Stimulated activated CD4-positive, alpha-beta T cell treated with anti-CD3 and anti-CD28 coated beads, Interleukin-1b, Interleukin-23, amount 100 ng/mL, for 4 hours (primary cell): ENCODE measurements around the gene MYO5C.
A peak's percentile ranks its signal among the peaks of the same experiment; 100 is the strongest.
"Not testable (repeated sequence)": the region's sequence is repeated elsewhere in the genome, so short reads cannot be mapped to it uniquely, and the experiment has no call there.

Experiments
- DNase-seq, 2 donors: peaks; one replicate each; pipeline ENCODE4 v3.0.0-alpha.2; 2020; ENCODE audit warnings: low read depth in 2 of 2

The MYO5C gene

DNA sequence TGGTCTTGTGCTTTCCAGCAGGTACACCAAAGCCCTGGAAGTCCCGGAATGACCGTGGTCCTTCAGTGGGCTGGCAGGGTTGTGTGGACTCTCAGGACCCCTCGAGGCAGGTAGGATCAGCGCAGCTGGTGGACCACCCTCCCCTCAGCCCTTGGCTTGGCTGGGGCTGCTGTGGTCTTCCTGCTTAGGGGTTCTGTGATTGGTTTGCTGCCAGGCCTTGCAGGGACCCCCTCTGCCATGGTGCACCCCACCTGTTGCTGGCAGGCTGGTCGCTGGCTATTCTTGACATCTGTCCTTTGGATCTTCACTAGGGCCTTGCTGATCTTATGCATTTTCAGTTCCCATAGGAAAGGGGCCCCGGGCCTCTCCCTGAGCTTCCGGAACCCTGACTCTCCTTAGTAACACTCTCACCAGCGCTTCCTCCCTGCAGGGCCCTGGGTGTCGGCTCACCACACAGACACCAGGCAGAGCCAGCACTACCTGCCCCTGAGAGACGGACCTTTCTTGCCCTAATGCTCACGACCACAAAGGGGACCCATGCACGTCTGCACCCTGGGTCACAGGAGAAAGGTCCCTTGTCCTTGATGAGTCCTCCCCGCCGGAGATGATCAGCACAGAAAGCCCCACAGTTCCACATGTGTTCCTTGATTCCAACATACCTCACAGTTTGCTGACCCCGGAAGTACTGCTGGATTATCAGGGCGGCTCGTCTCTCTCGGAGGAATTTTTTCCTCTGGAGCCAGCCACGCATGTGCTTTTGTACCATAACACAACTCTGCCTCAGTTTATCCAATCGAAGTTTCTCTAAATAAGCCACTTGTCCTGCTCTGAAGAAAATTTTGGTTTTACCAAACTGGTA is 51.7 kb downstream of the MYO5C start:
- no peak for DNase-seq

DNA sequence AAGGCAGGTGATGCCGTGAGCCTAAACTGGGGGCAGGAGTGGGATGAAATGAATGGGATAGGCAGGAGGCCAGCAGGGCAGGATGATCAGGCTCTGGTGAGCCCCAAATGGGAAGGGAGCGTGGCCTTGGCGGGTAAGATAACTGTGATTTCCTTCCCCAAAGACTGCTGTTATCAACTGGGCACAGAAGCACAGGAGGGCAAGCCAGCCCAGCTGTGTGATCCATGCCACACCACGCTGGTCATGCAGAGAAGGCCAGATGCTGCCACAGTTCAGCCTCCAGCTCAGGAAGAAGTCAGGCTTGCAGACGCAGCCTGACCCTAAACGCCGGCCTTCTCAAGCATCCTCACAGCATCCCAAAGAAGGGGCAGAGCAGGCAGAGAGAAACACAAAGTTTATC is 52.3 kb downstream of the MYO5C start:
- DNase-seq = no peak

DNA sequence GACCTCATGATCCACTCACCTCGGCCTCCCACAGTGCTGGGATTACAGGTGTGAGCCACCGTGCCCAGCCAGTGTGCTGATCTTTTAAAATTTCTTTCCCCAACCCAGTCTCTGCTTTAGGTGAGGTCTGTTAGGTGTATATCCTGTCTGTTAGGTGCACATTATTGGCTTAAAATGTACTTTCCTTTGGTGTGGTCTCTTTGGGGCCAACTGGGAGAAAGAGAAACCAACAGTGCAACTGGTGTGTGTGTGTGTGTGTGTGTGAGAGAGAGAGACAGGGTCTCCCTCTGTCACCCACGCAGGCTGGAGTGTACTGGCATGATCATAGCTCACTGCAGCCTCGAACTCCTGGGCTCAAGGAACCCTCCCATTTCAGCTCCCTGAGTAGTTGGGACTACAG is 54.1 kb downstream of the MYO5C start:
- DNase-seq = no peak

DNA sequence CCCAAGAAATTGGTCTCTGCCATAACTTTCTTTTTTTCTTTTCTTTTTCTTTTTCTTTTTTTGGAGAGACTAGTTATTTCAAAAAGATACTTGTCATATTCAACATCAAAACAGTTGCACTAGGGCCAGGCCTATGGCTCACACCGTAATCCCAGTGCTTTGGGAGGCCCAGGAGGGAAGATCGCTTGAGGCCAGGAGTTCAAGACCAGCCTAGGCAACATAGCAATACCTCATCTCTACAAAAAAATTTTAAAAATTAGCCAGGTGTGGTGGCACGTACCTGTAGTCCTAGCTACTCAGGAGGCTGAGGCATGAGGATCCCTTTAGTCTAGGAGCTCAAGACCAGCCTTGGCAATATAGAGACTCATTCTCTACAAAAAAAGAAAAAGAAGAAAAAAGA is 55.4 kb downstream of the MYO5C start:
- DNase-seq = no peak

DNA sequence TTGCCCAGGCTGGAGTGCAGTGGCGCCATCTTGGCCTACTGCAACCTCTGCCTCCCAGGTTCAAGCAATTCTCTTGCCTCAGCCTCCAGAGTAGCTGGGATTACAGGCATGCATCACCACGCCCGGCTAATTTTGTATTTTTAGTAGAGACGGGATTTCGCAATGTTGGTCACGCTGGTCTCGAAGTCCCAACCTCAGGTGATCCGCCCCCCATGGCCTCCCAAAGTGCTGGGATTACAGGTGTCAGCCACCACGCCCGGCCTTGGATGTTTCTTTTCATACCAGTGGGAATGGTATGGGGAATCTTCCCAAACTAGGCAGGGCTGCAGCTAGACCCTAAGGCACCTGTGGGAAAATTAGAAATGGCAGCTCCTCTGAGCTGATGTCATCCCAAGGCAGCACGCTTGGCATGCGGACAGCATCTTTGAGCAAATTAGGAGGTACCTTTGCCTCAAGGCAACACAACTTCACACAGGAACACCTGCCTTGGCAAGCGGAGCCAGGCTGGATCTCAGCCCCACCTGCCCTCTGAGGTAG is 56.5 kb downstream of the MYO5C start:
- DNase-seq = not testable (repeated sequence)

DNA sequence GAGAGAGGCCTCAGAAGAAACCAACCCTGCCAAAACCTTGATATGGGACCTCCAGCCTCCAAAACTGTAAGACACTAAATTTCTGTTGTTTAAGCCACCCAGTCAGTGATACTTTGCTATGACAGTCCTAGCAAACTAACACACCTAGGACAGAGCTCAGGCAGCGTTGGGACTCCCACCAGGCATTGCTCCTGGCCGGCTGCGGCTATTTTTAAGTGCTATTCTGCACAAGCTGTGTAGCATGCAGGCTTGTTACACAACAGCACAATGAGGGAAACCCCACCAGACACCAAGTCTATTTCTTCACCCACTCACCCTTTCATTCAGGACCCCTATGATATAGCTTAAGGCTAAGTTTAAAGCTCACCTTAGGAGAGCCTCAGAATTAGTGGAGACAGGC is 57.5 kb downstream of the MYO5C start:
- no peak for DNase-seq

DNA sequence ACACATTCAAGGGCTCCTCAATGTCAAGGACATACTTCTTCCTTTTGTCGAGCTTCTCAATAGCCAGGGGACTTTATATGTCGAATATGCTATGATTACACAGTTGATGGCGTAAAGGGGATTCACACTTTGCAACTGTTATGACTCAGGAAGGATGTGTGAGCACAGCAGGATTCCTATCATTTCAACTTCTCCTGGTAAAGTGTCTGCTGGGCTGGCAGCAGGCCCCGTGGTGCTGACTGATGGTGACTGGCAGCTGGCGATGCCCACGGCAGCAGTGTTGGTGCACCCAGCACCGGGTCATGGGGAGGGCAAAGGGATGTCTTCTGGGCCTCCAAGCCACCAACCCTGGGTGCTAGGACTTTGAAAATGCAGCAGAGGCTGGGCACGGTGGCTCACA is 59.6 kb downstream of the MYO5C start:
- DNase-seq = no peak

DNA sequence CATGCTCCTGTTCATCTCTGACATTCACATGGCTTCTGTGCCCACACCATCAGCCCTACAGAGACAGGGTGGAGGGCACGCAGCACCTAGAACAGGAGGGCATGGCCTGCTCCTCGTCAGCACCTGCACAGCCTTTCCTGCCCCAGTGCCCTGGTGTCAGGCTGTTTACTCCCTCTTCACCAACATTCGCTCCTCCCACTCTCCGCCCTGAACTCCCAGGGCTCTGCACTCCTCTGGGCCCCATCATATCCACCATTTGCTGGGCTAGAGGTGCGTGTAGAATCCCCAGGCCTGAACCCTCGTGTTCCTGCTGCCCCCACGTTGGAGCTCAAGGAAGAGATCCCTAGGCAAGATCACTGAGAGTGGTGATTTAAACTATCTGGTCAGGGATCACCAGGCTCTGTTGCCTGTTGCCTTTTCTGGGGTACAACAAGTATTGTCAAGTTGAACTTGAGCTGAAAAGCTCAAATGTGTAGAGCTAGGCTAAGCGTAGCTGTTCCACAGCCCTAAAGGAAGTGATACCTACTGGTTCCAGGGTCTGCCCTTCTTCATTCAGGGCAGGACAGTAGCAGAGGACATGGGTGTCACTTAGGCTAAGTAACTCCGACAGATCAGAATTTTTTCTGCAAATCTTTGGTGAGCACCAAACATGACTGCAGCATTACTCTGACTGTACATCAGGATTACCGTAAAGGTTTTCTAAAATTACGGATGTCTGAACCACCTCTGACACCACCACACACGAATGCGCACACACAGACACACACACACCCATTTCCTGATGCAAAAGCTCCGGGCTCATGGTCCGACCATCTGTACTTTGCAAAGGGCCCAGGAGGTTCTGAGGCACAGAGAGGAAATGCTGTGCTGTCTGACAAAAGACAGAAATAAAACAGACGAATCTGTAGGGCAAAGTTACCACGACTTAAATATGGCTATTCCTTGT is 60.7 kb downstream of the MYO5C start:
- DNase-seq = no peak

DNA sequence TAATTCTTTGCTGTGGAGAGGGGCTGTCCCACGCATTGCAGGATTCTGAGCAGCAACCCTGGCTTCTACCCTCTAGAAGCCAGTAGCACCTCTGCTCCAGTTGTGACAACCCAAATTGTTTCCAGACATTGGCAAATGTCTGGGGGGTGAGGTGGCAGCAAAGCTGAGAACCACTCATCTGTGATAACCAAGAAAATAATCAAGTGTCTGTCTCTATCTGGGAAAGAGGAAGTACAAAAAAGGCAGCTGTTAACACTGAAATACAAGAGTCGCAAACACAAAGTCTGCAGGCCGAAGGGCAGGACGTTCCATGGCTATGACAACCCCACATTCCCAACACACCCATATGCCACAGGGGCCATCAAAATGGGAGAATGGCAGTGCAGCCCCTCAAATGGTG is 62.2 kb downstream of the MYO5C start:
- DNase-seq = no peak

DNA sequence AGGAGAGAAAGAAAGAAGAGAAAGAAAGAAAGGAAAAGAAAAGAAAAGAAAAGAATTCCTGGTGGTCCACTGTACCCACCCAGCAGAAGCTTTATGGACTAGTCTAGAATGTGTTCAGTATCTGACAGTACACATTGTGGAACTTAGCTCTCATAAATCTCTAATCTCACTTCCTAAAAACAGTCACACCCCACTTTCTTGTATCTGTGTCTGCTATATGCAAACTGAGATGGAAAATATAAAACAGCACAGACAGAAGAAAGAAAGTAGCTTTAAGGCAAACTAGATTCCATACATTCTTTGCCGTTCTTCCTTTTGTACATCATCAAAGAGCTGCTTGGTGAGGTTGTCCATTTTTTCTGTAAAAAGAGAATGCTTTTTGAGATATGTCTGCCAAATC is 63.3 kb downstream of the MYO5C start:
- DNase-seq = no peak

DNA sequence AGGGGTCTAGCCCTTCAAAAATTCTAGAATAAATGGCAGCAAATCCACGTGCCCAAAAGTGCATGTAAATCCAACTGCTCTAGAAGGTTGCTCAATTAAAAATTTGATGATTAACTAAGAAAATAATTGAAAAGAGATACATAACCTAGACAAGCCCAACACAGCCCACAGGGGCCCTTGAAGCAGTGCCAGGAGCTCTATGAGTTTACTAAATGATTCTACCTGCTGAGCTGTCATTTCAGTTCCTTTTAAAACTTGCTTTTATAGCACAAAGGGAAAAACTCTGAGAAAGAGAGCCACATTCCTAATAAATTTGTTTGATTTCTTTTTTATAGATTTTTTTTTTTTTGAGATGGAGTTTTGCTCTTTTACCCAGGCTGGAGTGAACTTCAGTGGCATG is 65.5 kb downstream of the MYO5C start:
- no peak for DNase-seq

DNA sequence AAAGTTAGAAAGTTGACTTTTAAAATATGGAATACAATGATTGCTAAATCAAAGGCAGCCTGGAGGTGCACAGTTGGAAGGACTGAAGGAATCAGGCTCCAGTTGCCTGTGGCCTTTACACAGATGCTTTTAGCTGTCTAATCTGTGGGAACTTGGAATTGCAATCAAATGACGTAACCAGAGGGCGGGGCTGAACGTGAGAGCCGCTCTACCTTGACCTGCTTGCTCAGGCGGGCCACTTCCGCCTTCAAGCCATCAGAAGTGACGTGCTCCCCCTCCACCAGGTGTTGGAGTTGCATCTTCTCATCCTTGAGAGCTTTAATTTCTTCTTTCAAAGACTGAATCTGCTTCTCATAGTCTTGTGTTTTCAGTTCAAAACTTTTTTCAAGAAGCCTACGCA is 66.7 kb downstream of the MYO5C start:
- DNase-seq = no peak

DNA sequence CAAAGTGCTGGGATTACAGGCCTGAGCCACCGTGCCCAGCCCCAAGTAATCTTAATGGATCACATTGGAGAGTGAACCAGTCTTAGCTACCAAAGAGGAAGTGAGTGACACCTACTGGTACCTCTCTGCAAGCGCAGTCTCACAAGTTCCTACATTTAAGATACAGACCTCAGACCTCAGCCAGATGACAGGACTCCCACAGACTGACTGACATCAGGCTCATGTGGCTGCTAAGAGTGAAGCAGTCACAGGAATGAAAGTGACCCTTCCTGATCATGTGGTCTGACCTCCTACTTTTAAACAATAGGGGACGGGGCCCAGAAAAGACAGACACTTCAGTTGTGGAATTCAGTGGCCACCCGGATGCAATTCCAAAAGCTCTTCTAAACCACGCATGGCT is 68.1 kb downstream of the MYO5C start:
- DNase-seq = peak; percentile 32 to 47

DNA sequence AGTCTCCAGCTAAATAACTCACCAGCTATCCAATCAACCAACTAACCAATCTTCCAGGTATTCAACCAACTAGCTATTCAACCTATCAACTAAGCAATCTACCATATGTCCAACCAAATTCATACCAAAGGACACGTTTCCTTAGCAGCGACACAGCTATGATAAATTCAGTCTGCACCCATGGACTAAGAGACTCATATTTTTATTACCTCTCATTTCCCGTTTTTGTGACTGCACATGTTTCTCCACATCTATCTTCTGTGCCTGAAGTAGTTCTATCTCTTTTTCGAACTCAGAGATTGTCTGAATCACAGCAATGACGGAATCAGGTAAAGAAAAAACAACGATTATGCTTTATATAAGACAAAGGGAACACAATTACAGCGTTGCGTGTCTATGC is 70.4 kb downstream of the MYO5C start:
- no peak for DNase-seq

DNA sequence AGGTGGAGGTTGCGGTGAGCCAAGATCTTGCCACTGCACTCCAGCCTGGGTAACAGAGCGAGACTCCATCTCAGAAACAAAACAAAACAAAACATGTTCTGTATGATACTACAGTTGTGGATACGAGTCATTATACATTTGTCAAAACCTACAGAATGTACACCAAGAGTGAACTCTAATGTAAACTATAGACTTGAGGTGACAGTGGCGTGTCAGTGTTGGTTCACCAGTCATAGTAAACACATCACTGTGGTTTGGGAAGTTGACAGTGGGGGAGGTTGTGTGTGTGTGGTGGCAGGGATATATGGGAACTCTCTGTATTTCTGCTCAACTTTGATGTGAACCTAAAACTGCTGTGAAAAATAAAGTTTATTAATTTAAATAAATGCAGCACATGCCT is 71.4 kb downstream of the MYO5C start:
- no peak for DNase-seq

DNA sequence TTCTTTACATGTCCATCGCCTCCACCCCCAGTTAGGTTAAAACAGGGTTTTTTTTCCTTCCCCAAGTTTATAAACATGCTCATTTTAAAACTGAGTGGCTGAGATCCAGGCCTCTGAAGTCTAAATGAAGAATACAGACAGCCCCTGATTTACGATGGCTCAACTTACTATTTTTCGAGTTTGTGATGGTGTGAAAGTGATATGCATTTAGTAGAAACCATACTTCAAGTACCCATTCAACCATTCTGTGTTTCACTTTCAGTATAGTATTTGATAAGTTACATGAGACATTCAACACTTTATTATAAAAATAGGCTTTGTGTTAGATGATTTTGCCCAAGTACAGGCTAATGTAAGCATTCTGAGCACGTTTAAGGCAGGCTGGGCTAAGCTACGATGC is 73.9 kb downstream of the MYO5C start:
- no peak for DNase-seq

DNA sequence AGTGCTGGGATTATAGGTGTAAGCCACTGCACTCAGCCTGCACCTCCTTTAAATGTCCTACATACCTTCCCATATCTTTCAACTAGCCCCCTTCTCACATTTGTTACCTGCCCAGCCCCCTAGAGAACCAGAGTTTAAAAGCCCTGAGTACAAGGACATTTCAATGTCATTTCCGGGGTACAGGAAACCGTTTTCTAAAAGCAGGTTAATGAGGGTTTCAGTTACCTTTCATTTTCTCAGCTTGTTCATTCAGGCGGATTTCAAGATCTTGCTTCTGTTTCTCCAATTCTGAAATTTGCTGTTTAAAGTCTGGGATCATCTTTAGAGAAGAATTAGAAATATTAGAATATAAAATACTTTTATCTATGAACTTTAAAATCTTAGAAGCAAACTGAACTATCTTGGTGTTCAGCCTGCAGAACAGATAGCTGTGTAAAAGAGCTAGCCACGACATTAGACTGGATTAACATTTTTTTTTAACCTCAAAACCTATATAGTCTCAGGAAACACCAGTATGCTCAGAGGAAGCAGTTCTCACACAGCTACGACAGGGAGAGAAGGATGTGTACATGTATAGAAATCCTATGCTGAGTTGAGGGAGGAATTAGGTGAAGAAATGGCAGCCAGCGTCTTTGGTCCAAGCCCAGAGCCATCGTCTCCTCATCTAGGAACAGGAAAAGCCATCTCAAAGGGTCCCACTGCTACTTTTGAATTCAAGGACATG is 74.5 kb downstream of the MYO5C start:
- no peak for DNase-seq

DNA sequence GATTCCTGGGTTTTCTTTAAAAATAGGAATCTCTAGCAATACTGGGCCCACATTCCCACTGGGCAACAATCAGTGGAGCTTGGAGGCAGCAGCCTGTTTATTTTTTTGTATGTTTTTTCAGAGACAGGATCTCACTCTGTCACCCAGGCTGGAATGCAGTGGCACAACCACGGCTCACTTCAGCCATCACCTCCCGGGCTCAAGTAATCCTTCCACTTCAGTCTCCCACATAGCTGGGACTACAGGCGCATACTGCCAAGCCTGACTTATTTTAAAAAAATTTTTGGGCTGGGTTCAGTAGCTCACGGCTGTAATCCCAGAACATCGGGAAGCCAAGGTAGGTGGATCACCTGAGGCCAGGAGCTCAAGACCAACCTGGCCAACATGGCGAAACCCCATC is 75.4 kb downstream of the MYO5C start:
- DNase-seq = no peak

DNA sequence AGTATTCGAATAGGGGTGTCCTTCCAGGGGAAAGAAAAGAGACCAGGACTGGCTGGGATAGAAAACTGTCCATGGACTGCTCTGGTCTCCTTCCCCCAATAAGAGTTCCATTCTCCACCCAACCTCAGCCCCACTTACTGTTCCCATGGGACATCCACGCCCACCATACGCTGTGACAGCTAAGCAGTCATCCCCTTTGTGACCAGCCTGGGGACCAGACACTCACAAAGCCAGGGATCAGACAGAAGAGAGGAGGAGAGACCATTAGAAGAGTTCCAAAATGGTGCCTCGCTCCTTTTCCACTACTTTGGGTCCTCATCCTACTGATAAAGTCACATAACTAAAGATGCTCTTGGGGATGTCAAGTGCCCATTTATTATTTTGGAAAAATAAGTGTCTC is 76.8 kb downstream of the MYO5C start:
- DNase-seq = no peak

DNA sequence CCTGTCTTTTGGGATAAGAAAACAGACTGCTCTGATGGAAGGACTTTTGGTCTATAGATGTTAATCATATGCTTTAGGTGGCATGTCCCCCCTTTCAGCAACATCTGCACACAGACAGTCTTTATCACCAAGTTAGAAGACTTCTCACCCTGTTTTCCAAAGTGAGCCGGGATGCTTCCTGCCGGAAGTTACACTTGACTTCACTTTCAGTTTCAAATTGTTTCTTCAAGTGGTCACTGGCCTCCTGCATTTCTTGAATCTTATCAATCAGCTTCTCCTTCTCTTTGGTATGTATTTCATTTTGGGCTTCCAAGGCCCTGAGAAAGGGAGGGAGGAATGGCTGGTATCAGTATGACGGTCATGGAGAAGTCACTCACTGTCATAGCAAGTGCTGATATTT is 77.2 kb downstream of the MYO5C start:
- no peak for DNase-seq

DNA sequence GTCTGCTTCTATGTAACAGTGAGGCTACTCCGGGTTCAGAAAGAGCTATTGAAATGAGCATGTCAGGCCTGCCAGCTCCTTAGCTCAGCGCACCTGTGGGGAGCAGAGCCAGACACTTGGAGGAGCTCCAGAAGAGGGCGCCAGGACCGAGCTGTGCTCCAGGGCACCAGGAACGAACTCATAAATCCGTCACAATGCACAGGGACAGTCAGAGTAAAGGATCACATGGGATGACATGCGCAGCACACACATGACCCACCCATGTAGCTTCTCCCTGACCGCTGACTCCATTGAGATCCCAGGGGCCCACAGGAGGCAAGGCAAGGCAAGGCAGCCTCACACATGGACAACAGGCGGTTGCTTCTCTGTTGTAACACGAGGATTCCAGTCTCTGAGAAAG is 78.4 kb downstream of the MYO5C start:
- DNase-seq = peak in 1 of 2 donors; percentile 11

DNA sequence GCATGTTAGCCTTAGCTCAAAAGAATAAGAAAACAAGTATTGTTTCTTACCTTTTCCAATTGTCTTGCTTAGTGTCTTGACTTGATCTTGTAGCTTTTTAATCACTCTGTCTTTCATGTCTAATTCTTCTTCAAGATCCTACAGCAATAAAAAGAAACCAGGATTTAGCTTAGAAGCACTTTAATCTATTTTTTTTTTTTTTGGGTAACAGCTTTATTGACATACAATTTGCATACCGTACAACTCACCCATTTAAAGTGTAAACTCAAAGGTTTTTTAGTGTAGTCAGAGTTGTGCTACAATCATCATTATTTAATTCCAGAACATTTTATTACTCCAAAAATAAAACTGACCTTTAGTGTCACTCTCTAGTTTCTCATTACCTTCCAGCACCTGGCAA is 81.1 kb downstream of the MYO5C start:
- no peak for DNase-seq
